GM12875 (cell line): Measurements from ENCODE around the gene MKI67.

Source experiments
- H3K4me3 ChIP-seq: one replicate; pipeline ENCODE4 v1.5.1; 2011; ENCODE audit warnings: low read depth, low read length, control low read depth
- TF ChIP-seq, protein P1 (sequence below): IDR thresholded peaks from 2 replicates; pipeline ENCODE4 v1.5.1; 2011; ENCODE audit warnings: low read depth, mild to moderate bottlenecking, control low read depth, inconsistent platforms, low read length, moderate library complexity, borderline replicate concordance; ENCODE audit not compliant: insufficient read depth

Gene MKI67

GRCh38 chr10:128069351-128070051, 56.7 kb downstream of the MKI67 start:
- TF ChIP-seq, protein P1, sequence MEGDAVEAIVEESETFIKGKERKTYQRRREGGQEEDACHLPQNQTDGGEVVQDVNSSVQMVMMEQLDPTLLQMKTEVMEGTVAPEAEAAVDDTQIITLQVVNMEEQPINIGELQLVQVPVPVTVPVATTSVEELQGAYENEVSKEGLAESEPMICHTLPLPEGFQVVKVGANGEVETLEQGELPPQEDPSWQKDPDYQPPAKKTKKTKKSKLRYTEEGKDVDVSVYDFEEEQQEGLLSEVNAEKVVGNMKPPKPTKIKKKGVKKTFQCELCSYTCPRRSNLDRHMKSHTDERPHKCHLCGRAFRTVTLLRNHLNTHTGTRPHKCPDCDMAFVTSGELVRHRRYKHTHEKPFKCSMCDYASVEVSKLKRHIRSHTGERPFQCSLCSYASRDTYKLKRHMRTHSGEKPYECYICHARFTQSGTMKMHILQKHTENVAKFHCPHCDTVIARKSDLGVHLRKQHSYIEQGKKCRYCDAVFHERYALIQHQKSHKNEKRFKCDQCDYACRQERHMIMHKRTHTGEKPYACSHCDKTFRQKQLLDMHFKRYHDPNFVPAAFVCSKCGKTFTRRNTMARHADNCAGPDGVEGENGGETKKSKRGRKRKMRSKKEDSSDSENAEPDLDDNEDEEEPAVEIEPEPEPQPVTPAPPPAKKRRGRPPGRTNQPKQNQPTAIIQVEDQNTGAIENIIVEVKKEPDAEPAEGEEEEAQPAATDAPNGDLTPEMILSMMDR, result peak; percentile 69
- H3K4me3 ChIP-seq, result no peak overlapping the region

DNA sequence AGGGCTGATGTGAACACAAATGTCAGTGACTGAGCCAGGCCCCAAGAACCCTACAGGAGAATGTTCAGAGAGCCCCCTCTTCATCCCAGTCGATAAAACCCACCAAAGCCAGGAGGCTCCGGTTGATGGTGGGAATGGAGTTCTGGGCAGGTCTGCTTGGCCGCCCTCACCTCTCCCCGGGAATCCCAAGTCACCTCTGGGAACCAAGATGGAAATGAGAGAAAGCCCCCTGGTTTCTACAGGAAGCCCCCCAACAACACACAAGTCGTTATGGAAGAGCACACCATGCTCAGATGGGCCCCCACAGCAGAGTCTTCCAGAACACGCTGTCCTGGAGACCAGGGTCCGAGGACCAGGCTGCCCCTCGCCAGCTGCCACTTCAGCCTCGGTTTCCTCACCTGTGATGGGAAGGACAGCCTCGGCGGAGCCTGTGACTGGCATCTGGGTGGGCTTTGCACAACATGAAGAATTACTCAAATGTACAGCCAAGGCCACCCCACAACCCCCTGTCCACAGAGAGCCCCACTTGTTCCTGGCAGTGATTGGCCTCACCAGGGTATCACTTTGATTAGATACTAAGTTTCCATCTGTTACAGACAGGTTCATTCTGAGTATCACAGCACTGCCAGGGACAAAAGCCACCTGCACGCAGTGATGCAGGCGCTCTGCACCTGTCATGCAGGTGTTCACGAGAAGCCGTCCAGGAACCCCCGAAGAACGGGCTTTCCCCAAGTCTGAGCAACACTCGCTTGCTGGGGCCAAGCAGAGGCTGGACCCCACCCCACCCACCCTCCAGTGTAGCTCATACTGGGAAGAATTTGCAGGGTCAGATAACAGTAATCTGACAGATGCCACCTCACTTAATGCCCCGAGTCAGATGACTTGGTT, 57.6 kb downstream of the MKI67 start:
- TF ChIP-seq, protein P1, result no peak

GRCh38 chr10:128067691-128068397, 58.4 kb downstream of the MKI67 start:
- TF ChIP-seq, protein P1, result no peak
- no peak overlapping the region for H3K4me3 ChIP-seq

More for the DNA sequence above, 57.6 kb downstream of the MKI67 start:
- H3K4me3 ChIP-seq, result no peak overlapping the region

DNA sequence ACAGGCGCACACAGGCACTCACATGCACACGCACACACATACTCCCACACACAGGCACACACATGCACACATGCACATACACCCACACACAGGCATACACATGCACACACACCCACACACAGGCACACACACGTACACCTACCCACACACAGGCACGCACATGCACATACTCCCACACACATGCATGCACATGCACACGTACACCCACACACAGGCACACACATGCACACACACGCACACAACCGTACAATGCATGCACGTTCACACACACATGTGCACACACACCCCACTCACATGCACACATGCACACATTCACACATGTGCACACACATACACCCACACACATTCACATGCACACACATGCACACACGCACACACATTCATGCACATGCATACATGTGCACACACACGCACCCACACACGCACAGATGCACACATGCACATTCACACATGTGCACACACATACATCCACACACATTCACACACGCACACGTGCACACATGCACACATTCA, 59.3 kb downstream of the MKI67 start:
- TF ChIP-seq, protein P1, result no peak
- no peak overlapping the region for H3K4me3 ChIP-seq

- TF ChIP-seq, protein P1, result no peak
- H3K4me3 ChIP-seq, result no peak overlapping the region
Measured at GRCh38 chr10:128065881-128066534, 60.2 kb downstream of the MKI67 start.

DNA sequence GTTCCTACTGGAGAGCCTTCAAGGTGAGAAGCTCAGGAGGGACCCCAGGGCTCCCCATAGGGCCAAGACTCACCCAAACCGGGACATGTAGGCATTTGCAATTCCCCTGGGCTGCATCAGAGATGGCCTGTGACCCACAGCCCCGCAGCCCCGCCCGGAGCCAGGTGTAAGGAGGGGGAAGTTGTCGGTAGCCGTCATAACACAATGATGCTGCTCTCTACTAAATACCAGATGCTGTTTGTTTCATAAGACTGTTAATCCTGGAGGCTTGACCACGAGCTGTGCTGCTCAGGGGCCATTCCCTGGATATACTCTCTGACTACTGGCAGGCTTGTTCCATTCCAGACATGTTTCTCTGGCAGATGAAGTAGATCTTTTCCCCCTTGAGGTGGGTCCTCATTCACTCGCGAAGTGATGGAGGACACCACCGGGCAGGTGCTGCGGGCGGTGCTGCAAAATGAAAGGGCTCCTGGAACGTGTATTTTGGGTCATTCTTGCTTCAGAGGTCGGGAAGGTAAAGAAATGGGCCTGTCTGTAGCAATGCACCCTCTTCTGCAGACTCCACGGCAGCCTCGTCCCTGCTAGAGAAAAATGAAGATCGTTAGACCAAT, 61.1 kb downstream of the MKI67 start:
- TF ChIP-seq, protein P1, result no peak
- H3K4me3 ChIP-seq, result no peak overlapping the region
